H1 (cell line): ENCODE results near the gene UFD1.

Source experiments
- CHD2 ChIP-seq: IDR thresholded peaks from 2 replicates; pipeline ENCODE4 v1.6.1; 2012; ENCODE audit warnings: low read length, improper control_type of control experiment
- CTCF ChIP-seq, 3 experiments: IDR thresholded peaks; 1 replicate in 2 of 3; 2 replicates in 1 of 3; pipeline versions ENCODE4 v1.5.1 to v1.6.1; 2011; ENCODE audit warnings: low read length in 3 of 3, mild to moderate bottlenecking in 3 of 3, inconsistent platforms in 2 of 3, low read depth in 1 of 3, moderate library complexity in 1 of 3; ENCODE audit not compliant: insufficient read depth in 1 of 3; ENCODE audit errors: control extremely low read depth in 1 of 3
- EZH2 ChIP-seq: fragments of 200-600 bp; sonication (generic); IDR thresholded peaks from 2 replicates; pipeline ENCODE4 v1.7.1; 2012; ENCODE audit warnings: low read depth, mild to moderate bottlenecking, moderate library complexity, low read length, inconsistent platforms; ENCODE audit not compliant: severe bottlenecking
- GTF2F1 ChIP-seq: IDR thresholded peaks from 2 replicates; pipeline ENCODE4 v1.6.1; 2012; ENCODE audit warnings: low read depth, low read length, improper control_type of control experiment, borderline replicate concordance
- HDAC2 ChIP-seq, 2 experiments: fragments of 300-600 bp in 1 of 2; sonication (generic) in 1 of 2; IDR thresholded peaks; 2 replicates each; pipeline ENCODE4 v1.6.1; 2011 to 2012; ENCODE audit warnings: low read depth in 2 of 2, low read length in 2 of 2, mild to moderate bottlenecking in 2 of 2, moderate library complexity in 2 of 2, borderline replicate concordance in 1 of 2, inconsistent platforms in 1 of 2
- KDM1A ChIP-seq: fragments of 200-600, 300-600 bp; sonication (generic); IDR thresholded peaks from 2 replicates; pipeline ENCODE4 v1.7.1; 2016; ENCODE audit warnings: mild to moderate bottlenecking, low read length, borderline replicate concordance
- POLR2A ChIP-seq, 2 experiments: IDR thresholded peaks; 1 replicate in 1 of 2; 2 replicates in 1 of 2; pipeline ENCODE4 v1.6.1; 2011; ENCODE audit warnings: low read depth in 2 of 2, low read length in 2 of 2, mild to moderate bottlenecking in 2 of 2; ENCODE audit errors: control extremely low read depth in 1 of 2
- POLR2AphosphoS5 ChIP-seq: IDR thresholded peaks from 2 replicates; pipeline ENCODE4 v1.6.1; 2011; ENCODE audit warnings: low read depth, low read length
- RAD21 ChIP-seq, 2 experiments: IDR thresholded peaks in 1 of 2; conservative IDR thresholded peaks in 1 of 2; 2 replicates each; pipeline ENCODE4 v1.6.1; 2011; ENCODE audit warnings: low read depth in 2 of 2, low read length in 2 of 2, improper control_type of control experiment in 1 of 2, inconsistent platforms in 1 of 2, mild to moderate bottlenecking in 1 of 2, moderate library complexity in 1 of 2
- RFX5 ChIP-seq: IDR thresholded peaks from 2 replicates; pipeline ENCODE4 v1.6.1; 2011; ENCODE audit warnings: low read depth, low read length, improper control_type of control experiment, borderline replicate concordance
- SIX5 ChIP-seq: IDR thresholded peaks from 2 replicates; pipeline ENCODE4 v1.6.1; 2011; ENCODE audit warnings: mild to moderate bottlenecking, low read depth, low read length
- TAF7 ChIP-seq: optimal IDR thresholded peaks from 2 replicates; pipeline ENCODE3; 2011; ENCODE audit warnings: low read depth, mild to moderate bottlenecking, inconsistent platforms, low read length, moderate library complexity, borderline replicate concordance
- USF2 ChIP-seq: IDR thresholded peaks from 2 replicates; pipeline ENCODE4 v1.6.1; 2011; ENCODE audit warnings: low read length, improper control_type of control experiment

- TF ChIP-seq KDM1A = no peak
- TF ChIP-seq HDAC2 (IDR thresholded peaks at IDR 0.05; ENCODE audit: borderline replicate concordance in 1 of 2, low read depth in 2 of 2, low read length in 2 of 2) = no peak
- no peak for TF ChIP-seq POLR2AphosphoS5
- no peak for TF ChIP-seq RAD21 (IDR thresholded peaks at IDR 0.05 in 1 of 2, conservative IDR thresholded peaks at IDR 0.05 in 1 of 2; ENCODE audit: low read depth in 2 of 2, low read length in 2 of 2)
- no peak for TF ChIP-seq CTCF (IDR thresholded peaks at IDR 0.05; ENCODE audit: control extremely low read depth in 1 of 3, insufficient read depth in 1 of 3, low read depth in 1 of 3, low read length in 3 of 3)
- no peak for TF ChIP-seq SIX5
- TF ChIP-seq POLR2A (IDR thresholded peaks at IDR 0.05; ENCODE audit: control extremely low read depth in 1 of 2, low read depth in 2 of 2, low read length in 2 of 2) = no peak
- TF ChIP-seq USF2 = no peak
- no peak for TF ChIP-seq RFX5
- no peak for TF ChIP-seq EZH2
- TF ChIP-seq GTF2F1 = no peak
- TF ChIP-seq TAF7 = no peak
- no peak for TF ChIP-seq CHD2
Observed at GRCh38 chr22:19503367-19503766, 24.4 kb upstream of the UFD1 start.
